GM12891 (cell line): ENCODE measurements around the gene PKNOX2.

Experiments used
- PAX5 ChIP-seq: IDR thresholded peaks from 2 replicates; pipeline ENCODE4 v1.6.1; 2011; ENCODE audit warnings: low read length, moderate library complexity, mild to moderate bottlenecking; ENCODE audit not compliant: insufficient read depth, severe bottlenecking
- POLR2A ChIP-seq: IDR thresholded peaks from 2 replicates; pipeline ENCODE4 v1.6.1; 2011; ENCODE audit warnings: low read depth, low read length, control low read depth
- POLR2AphosphoS5 ChIP-seq: IDR thresholded peaks from 2 replicates; pipeline ENCODE4 v1.6.1; 2011; ENCODE audit warnings: low read depth, low read length, control low read depth
- POU2F2 ChIP-seq: IDR thresholded peaks from 2 replicates; pipeline ENCODE4 v1.6.1; 2011; ENCODE audit warnings: low read depth, mild to moderate bottlenecking, control low read depth, low read length, moderate library complexity
- TAF1 ChIP-seq: IDR thresholded peaks from 2 replicates; pipeline ENCODE4 v1.6.1; 2011; ENCODE audit warnings: low read depth, low read length, control low read depth

GRCh38 chr11:125192183-125192582 lies 27.6 kb downstream of the PKNOX2 start:
- no peak for TF ChIP-seq POLR2A
- TF ChIP-seq TAF1: no peak
- no peak for TF ChIP-seq POLR2AphosphoS5
- TF ChIP-seq PAX5: no peak
- TF ChIP-seq POU2F2: no peak
